MM.1S (cell line): ENCODE results near the gene CREB3L1.

ENCODE experiments used
- CTCF ChIP-seq: fragments of 300-600 bp; sonication (generic); IDR thresholded peaks from 2 replicates; pipeline ENCODE4 v1.5.1; 2016; ENCODE audit warnings: antibody characterized with exemption, low read length, mixed read lengths
- EZH2 ChIP-seq: fragments of 300-600 bp; sonication (generic); optimal IDR thresholded peaks from 2 replicates; pipeline ENCODE3; 2017; ENCODE audit warnings: low read depth, mild to moderate bottlenecking, antibody characterized with exemption, low read length, mixed read lengths
- EZH2phosphoT487 ChIP-seq: fragments of 300-600 bp; sonication (generic); IDR thresholded peaks from 2 replicates; pipeline ENCODE4 v1.6.1; 2018; ENCODE audit warnings: antibody characterized with exemption, low read length

- no peak for TF ChIP-seq CTCF
- TF ChIP-seq EZH2 = no peak
- TF ChIP-seq EZH2phosphoT487 = no peak
Observed at GRCh38 chr11:46259971-46260560, 17.4 kb upstream of the CREB3L1 start.
